NCI-H446 (cell line): ENCODE data around the gene SPPL2C.
"Not testable (repeated sequence)": the region's sequence is repeated elsewhere in the genome, so short reads cannot be mapped to it uniquely, and the experiment has no call there.

Source experiments
- DNase-seq, 2 experiments: peaks; one replicate each; lab custom pipeline; 2025; lab: John Stamatoyannopoulos, UW

The SPPL2C gene

DNA sequence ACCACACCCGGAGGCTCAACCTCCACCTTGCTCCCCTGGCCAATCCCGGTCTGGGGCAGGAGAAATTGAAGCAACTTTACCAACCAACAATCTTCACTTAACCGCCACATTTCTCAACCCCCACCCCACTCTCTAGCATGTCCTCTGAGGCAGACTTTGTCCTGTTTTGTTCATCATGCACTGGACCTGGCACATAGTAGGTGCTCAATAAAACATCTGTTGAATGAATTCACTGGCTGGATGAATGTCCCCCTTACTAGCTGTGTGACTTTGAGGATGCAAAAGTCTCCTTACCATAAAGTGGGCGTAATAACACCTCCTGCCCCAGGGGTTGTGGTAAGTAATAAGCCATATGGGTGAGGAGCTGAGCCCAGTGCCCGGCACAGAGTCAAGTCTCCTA, 5.8 kb downstream of the SPPL2C start:
- DNase-seq: no peak

DNA sequence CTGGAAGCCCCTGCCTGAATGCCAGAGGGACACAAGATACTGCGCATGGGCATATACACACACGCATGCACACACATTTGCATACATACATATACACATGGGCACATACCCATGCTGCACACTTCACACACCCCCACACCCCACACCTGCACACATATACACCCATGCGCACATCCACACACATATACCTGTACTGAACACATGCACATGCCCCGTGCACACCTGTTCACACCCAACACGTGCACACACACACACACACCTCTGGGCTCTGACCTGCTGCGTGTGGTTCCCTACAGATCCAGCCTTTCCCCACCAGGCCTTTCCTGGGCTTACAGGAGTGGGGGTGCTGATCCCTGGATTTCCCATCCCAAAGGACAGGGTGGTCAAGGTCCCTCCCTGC, 6.3 kb downstream of the SPPL2C start:
- no peak for DNase-seq

DNA sequence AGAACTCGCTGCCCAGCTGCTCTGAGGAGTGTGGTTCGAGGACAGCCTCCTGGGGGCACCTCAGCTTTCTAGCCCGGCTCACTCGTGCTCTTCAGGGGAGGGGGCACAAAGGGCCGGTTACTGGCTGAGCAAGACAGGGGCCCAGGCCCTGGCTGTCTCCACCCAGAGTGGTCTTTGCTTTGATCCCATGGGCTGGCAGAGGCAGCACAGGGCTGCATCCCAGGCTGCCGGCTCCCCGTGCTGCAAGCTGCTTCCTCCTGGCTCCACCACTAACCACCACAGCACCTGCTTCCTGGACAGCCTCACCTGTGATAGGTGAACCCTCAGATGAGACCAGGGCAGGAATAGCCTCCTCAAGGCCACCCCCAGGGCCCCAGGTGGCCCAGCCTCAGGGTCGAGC, 6.8 kb downstream of the SPPL2C start:
- DNase-seq: no peak

DNA sequence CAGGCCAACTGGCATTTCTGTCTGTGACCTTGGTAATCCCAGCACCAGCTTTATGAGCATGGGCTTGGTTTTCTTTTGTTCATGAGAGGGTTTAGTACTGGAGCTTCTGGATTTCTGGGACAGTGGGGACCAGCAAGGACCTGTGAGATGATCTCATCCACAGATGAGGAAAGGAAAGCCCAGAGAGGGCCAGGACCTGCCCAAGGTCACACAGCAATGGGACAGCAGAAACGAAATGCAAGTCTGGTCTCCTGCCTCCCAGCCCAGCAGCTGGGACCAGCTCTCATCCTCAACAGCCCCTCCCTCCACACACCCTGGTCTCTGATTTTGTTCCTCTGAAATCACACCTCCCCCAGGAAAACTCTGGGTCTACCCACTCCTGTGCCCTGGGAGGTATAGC, 7.2 kb downstream of the SPPL2C start:
- no peak for DNase-seq

DNA sequence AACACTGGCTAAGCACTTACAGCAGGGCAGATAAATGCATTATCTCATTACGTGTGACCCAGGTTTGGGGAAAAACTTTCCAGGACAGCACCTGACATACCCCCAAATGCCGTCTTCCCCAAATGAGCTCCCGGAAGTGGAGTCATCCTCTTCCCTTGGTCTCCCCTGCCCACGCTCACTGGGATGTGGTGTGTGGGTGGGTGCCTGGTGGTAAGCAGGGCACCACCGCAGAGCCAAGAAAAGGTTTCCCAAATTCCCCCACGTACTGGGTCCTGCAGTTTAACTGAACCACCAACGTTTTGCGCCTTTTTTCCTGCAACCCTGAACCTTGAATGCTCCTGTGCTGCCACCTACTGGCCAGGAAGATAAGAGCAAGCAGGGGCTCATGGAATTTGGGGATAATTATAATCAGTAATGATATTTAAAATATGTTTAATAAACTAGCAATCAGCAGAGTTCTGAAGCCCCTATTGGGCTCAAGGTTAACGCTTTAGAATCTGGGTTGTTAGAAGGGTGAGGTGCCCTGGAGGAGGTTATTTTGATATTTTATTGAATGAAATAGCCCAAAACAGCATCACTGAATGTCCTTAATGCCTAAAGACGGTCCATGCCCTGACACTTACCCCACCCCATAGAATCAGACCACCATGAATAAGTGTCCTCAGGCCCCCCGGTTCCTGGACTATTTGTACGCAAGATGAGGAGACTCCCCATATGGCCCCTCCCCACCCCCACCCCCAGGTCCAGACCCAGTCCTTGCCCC, 8.0 kb downstream of the SPPL2C start:
- peak; percentile 43 to 79 for DNase-seq

DNA sequence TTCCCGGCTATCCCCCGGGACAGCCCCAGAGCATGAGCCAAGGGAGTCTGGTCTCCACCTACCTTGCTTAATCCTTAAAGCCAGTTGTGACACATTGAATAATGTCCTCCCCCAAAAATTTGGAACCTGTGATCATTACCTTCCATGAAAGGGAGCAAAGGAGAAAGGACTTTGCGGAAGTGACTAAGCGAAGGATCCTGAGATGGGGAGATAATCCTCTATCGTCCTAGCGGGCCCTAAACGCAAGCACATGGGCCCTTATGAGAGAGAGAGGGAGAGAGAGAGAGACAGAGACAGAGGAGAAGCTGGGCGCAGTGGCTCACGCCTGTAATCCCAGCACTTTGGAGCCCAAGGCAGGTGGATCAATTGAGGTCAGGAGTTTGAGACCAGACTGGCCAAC, 9.5 kb downstream of the SPPL2C start:
- DNase-seq: no peak

DNA sequence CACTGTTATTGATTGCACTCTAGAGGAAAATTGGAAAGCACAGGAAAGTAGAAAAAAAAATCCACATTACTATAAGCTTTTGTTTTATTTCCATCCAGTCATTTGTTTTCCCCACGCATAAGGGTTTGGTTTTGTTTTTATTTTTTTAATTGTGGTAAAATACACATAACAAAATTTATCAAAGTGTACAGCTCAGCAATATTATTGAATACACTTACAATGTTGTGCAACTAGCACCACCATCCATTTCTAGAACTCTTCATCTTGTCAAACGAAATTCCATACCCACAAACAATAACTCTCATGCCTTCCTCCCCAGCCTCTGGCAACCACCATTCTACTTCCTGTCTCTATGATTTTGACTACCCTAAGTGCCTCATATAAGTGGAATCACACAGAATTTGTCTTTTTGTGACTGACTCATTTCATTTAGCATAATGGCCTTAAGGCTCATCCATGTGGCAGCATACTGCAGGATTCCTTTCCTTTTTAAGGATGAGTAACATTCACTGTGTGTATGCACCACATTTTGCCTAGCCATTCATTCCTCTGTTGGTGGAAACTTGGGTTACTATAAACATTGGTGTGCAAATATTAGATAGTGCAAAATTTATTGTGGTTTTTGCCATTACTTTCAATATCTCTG, 11.1 kb downstream of the SPPL2C start:
- no peak for DNase-seq

DNA sequence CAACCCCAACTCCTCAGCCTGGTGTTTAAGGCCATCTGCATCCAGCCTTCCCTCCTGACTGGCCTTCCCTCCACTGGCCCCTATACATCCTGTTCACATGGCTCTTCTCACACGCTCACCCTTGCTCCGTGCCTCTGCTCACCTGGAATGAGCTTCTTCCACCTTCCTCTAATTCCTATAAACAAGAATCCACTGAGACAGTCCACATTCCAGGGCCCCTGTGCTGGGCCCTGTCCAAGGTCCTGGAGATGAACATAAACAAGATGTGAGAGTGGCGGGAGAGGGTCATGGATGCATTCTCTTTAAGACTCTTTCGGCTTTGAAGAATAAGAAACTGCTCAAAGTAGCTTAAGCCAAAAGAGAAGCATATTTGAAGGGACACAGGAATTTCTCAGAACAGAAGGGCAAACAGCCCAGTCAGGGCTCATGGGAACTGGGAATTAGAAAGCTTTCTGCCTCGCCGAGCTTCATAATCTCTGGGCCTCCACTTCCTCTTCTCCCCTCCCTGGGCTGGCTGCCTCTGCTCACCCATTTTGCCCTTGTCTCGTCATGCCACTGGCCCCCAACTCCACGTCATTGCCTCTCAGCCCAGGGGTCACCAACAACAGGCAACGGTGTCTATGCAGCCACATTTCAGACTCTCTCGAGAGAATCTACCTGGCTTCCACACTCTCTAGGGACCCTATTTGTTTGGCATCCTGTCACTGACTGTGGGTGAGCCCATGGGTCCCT, 13.5 kb downstream of the SPPL2C start:
- peak in 1 of 2 experiments; percentile 31 for DNase-seq

DNA sequence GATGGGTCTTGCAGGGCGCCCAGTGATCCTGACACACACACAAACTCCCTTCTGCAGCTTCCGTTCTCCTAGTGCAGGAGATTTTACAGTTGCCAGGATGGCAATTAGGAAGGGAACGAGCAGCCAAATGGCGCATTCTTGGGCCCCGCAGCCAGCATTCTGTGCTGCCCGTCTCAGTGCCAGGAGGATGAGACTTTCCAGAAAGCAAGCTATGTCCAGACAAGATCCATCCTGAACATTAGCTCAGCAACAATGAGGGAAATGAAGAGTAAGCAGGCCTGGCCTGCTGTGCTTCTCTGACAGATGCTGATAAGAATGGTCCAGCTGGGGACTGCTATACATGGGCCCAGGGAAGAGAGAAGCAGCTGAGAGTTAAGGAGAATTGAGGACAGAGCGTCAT, 16.5 kb downstream of the SPPL2C start:
- peak; percentile 61 to 91 for DNase-seq

DNA sequence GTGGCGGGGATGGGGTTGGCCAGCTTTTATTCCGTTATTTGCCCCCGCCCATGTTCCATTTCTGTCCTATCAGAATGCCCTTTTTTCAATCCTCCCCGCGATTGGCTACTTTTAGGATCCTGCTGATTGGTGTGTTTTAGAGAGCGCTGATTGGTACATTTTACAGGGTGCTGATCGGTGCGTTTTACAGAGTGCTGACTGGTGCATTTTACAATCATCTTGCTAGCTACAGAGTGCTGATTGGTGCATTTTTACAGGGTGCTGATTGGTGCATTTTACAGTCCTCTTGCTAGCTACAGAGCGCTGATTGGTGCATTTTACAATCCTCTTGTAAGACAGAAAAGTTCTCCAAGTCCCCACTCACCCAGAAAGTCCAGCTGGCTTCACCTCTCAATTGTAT, 17.4 kb downstream of the SPPL2C start:
- DNase-seq: not testable (repeated sequence)

DNA sequence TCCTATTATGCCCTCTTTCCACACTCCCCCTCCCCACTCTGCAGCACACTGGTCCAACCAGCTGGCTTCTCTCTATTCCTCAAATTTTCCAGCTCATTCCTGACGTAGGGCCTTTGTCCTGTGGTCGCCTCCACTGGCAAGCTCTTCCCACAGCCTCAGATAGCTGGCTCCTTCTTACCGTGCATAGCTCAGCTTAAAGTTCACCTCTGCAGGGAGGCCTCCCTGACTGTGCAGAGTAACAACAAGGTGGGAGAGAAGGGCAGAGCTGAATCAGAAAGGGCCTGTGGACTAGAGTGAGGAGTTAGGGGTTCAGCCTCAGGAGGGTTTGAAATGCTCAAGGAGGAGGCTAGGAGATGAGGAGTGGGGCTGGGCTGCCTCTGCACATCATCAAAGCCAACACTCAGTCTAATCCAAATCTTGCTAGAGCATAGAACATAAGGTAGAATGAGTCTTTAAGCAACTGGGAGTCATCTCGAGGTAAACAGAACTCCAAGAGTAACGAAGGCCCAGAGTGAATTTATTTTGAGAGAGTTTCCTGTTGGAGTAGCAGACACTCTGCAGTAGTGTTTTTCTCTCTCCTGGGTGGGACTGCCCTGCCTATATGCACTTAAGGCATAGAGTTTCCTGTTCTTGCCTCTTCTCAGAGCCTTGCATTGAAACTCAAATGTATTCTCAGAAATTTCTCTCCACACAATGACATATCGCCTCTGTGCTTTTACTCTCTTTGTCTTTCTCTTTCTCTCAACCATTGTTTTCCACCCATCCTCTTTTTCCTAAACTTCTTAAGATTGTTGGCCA, 19.4 kb downstream of the SPPL2C start:
- DNase-seq: no peak

DNA sequence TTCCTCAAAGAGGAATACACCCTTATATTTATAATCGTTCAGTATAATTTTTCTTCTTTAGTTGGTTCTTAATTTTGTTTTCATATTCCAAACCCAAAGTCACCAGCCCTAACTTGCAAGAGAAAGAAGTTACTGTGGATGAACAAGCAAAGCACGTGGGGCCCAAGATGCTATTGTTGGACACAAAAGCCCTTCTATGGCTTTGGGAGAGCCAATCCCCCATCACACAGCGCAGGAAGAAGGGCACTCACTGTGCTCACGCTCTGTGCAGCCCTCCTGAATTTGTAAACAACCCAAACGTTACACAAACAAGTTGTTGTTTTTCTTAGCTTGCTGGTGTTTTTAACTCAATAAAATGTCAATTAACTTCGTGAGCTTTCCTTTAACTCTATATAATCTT, 22.5 kb downstream of the SPPL2C start:
- DNase-seq: no peak

DNA sequence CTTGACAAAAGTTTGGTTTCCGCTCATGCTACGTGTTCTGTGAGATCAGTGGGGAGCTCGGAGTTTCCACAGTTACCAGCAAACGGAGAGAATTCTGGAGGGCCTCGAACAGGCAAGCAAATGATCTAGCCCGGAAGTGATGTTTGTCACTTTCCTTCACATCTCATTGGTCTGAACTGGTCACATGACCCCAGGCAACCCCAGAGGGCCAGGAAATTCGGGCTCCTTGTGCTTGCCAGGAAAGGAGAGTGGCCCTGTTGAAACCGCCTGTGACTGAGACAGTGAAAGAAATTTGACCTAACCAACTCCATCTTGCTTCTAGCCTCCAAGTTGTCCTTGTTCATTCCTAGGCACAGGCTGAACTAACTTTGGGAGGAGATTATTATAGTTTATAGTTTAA, 23.0 kb downstream of the SPPL2C start:
- no peak for DNase-seq

DNA sequence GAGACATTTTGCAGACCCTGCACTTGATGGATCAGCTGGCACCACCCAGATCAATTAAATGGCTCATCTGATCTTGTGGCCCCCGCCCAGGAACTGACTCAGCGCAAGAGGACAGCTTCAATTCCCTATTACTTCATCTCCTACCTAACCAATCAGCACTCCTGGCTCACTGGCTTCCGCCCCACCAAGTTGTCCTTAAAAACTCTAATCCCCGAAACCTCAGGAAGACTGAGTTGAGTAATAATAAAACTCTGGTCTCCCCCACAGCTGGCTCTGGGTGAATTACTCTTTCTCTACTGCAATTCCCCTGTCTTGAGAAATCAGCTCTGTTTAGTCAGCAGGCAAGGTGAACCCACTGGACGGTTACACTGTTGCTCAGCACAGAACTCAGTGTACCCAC, 23.6 kb downstream of the SPPL2C start:
- no peak for DNase-seq

DNA sequence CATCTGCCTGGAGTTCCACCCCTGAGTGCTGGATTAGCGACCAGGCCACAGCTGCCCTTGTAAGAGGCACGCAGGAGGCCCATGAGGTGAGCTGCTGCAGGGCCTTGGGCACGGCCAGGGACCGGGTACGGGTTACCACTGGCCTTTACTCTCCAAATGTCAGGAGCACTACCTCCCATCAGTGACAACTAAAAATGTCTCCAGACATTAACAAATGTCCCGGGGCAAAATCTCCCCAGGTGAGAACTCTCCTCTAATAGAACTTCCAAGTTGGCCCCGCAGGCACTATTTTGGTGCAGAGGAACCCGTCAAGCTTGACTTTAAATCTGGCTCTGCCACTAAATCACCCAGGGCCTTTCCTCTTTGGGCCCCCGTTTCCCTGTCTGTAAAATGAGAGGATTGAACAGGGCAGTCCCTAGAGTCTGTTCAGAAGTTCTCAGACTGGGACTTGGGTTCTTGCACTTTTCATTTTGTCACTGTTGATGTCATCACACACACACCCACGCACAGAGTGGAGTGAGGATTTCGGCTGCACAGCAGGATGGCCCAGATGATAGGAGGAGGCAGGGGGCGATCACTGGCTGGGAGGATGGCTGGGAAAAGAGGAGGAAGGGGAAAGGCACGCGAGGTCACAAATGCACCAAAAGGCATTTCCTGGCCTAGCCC, 25.1 kb downstream of the SPPL2C start:
- no peak for DNase-seq

DNA sequence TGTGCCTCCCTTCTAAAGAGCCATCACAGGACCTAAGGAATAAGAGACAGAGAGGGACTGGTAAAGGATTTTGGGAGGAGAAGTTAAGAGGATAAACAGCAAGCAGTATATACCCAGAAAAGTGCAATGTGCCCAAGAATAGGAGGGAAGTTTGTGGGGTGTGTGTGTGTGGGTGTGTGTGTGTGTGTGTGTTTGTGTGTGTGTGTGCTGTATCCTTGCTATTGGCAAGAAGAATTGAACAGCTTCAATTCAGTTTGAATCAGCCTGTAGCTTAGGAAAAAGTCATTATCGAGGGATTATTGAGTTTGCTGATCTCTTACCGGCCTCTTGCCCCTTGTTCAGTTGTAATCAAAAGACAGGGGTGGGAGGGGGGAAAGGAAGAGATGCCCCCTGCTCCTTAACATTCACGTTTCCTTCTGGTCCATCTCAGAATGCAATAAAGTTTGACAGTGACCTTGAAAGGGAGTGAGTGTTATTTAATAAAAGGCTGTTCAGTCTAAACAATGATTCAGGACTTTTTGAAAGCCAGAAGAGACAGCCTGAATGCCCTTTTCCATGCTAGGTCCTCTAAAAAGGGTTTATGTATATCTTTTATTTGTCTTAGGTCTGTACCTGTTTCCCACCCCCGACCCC, 25.8 kb downstream of the SPPL2C start:
- no peak for DNase-seq

DNA sequence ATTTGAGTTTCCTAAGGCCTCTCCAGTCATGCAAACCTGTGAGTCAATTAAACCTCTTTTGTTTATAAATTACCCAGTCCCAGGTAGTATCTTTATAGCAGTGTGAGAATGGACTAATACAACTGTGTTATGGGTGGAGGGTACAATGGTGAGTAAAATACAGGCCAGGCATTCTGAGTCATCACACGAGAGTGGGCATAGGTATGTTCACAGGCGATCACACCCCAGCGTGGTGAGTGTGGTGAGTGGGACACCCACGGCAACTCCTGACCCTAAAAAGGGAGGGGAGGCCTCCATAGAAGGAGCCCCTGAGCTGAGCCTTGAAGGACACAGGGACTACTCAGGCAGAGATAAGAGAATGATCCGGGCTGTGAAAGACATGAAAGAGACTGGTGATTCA, 27.0 kb downstream of the SPPL2C start:
- DNase-seq: no peak

DNA sequence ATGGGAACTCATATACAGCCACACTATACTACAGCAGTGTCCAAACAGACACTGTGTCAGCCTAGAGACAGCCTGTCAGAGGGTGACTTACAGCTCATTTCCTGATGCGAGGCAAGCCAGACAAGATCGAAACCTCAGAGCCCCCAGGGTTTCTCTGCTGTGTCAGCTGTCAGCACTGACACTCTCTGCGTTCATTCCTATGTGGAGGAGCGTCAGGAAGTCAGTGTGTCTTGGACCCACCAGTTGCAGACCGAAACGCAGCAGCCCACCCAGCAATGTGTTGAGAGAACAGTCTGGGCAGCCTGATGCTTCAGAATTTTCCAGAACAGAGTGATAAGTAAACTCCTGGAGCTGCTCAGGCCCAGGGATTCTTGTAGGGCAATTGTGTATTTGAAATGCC, 29.0 kb downstream of the SPPL2C start:
- DNase-seq: no peak

DNA sequence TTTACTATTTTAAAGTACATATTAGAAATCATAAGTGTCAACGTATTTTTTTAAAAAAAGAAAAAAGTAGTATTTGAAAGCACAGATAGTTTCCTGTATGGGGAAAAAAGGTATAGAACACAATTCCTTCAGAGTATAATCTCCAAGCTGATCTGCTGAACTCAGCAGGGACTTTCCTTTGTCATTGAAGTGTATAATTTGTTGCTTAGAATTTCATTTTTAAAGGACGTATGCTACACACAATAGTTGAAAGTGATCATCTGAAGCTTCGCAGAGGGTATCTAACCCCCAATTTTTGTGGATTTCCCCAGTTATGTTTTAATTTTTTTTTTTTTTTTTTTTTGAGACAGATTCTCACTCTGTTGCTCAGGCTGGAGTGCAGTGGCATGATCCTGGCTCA, 29.5 kb downstream of the SPPL2C start:
- no peak for DNase-seq

DNA sequence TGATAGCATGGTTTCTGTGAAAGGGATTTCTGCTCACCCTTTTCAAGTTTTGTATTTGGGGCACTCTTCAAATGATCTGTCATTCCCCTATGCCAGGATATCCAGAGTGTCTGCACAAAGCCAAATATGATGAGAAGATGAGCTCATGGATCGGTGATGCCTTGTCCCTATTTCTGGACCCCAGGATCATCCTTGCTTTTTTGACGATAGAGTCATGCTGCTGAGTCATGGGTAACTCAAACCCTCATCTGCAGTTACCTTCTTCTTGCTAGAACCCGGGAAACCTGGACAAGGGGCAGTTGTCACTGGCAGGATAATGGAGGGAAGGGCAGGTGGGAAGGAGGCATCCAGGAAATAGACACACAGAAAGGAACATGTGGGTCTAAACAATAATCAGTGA, 31.9 kb downstream of the SPPL2C start:
- no peak for DNase-seq

DNA sequence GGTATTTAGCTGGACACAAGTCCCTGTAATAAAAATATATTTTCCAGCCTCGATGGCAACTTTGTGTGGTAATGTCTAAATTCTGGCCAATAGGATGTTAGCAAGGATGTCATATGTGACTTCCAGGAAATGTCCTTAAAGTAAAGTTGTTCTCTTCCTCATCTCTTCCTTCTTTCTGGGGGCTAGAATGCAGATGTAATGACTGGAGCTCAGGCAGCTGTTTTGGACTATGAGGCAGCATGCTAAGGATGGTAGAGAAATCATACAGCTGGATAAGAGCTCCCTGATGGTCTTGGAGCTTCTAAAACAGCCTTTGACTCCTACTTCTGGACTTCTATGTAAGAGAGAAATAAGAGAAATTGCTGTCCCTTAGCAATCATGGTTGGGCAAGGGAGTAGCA, 32.8 kb downstream of the SPPL2C start:
- DNase-seq: no peak
